Activated naive CD8-positive, alpha-beta T cell treated with anti-CD3 and anti-CD28 coated beads for 36 hours (primary cell): Measurements from ENCODE around the gene CGB8. TPM values are rescaled to one million over a fixed set of nuclear protein-coding genes. Genes with fewer than 3 reads are reported as not detected.

Experiments used
- DNase-seq: peaks from one replicate; pipeline ENCODE4 v3.0.0; 2021
- H3K27ac Mint-ChIP-seq: one replicate; pipeline ENCODE4 v1.8.0; 2022; ENCODE audit warnings: mild to moderate bottlenecking, moderate library complexity, mixed read lengths
- H3K27me3 Mint-ChIP-seq: one replicate; pipeline ENCODE4 v1.8.0; 2022; ENCODE audit warnings: mild to moderate bottlenecking, mixed read lengths
- H3K36me3 Mint-ChIP-seq: one replicate; pipeline ENCODE4 v1.8.0; 2021; ENCODE audit warnings: mild to moderate bottlenecking, mixed read lengths
- H3K4me1 Mint-ChIP-seq: one replicate; pipeline ENCODE4 v1.8.0; 2021; ENCODE audit warnings: mixed read lengths
- H3K4me3 Mint-ChIP-seq: one replicate; pipeline ENCODE4 v1.8.0; 2022; ENCODE audit warnings: mild to moderate bottlenecking, moderate library complexity, mixed read lengths
- H3K9me3 Mint-ChIP-seq: one replicate; pipeline ENCODE4 v1.8.0; 2022; ENCODE audit warnings: mixed read lengths
- total RNA-seq, 2 experiments: library from RNA; stranded (reverse); gene quantifications; one replicate each; pipeline ENCODE4 v1.2.3, GENCODE V29; 2021

CGB8 gene
- total RNA-seq, 2 experiments from 2014 or later: not detected

DNA sequence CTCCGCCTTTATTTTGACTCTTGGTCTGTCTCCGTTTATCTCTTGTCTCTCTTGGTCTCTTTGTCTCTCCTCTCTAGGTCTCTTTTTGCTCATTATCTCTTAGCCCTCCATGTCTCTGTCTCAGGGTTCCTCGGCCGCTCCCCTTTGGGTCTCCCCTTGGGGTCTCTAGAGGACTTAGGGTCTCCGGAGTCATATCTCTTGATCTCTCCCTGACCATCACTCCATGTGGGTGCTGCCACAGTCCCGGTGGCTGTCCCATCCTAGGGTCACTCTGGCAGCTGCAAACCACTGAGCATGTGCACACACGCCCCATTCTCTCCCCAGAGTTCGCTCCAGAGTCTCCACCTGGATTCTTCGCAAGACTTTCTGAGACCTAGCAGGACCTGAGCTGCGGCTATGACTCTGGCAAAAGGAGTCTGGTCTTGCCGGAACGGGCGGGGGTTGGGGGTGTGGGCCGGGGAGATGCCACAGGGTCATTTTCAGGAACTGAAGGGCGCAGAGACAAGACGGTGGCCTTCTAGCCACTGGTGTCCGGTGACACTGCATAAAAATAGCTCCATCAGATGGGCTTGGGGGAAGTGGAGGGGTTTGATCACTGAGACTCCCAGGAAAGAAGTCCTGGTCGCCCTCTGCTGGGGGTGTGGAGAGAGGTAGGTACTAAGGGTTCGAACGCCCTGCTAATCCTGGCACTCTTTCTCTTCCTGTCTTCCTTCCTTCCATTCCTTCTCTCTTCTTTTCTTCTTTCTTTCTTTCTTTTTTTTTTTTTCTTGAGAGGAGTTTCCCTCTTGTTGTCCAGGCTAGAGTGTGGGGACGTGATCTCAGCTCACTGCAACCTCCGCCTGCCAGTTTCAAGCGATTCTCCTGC is 24.8 kb upstream of the CGB8 start:
- Mint-ChIP-seq H3K9me3 (peaks cover 1% of the 10 kb centered on the region), H3K4me3 (no peak overlapping the region), H3K4me1 (peaks cover 10% of the 10 kb centered on the region), H3K27me3 (peaks cover 70% of the 10 kb centered on the region), H3K36me3 (peaks cover 2% of the 10 kb centered on the region), H3K27ac (no peak overlapping the region)
- no peak for DNase-seq

DNA sequence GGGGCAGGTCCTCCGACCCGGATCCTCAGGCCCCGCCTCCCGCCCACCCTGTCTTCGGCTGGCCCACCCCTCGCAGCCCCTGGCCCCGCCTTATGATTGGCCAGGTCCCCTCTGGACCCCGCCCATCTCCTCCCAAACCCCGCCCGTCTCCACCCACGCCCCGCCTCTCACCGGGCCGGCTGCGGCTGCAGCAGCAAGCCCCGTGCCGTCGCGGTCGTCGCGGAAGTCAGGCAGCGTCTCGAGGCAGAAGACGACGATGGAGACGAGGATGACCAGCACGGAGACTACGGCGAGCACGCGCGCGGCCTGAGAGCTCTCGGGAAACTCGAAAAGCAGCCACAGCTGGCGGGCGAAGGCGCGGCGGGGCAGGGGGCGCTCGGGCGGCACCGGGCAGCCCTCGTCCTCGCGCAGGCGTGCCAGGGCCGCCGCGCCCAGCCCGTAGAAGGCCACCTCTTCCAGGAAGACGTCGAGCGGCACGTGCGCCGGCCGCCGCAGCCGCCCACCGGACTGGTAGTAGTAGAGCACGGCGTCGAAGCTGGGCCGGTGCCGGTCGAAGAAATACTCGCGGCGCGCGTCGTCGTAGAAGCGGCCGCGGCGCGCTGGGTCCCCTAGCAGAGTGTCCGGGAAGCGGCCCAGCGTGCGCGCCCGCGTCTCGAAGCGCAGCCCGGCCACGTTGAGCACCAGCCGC is 23.1 kb upstream of the CGB8 start:
- no peak for DNase-seq
- Mint-ChIP-seq H3K27me3 (peaks cover 86% of the 10 kb centered on the region), H3K36me3 (peaks cover 2% of the 10 kb centered on the region), H3K9me3 (peaks cover 1% of the 10 kb centered on the region), H3K27ac (no peak overlapping the region), H3K4me3 (no peak overlapping the region), H3K4me1 (peaks cover 10% of the 10 kb centered on the region)

DNA sequence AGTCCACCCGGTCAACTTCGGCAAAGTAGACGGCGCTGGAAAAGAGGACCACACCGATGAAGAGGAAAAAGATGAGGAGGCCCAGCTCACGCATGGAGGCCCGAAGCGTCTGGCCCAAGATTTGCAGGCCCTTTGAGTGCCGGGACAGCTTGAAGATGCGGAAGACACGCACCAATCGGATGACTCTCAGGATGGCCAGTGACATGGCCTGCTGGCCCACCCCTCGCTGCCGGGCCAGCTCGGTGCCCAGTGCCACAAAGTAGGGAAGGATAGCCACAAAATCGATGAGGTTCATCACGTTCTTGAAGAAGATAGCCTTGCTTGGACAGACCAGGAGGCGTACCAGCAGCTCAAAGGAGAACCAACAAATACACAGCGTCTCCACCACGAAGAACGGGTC is 21.5 kb upstream of the CGB8 start:
- H3K4me3 Mint-ChIP-seq: no peak overlapping the region
- no peak for DNase-seq
- H3K27me3 Mint-ChIP-seq: peaks cover 90% of the 10 kb centered on the region
- H3K4me1 Mint-ChIP-seq: peaks cover 10% of the 10 kb centered on the region
- H3K36me3 Mint-ChIP-seq: peaks cover 2% of the 10 kb centered on the region
- H3K27ac Mint-ChIP-seq: no peak overlapping the region
- H3K9me3 Mint-ChIP-seq: peaks cover 1% of the 10 kb centered on the region

DNA sequence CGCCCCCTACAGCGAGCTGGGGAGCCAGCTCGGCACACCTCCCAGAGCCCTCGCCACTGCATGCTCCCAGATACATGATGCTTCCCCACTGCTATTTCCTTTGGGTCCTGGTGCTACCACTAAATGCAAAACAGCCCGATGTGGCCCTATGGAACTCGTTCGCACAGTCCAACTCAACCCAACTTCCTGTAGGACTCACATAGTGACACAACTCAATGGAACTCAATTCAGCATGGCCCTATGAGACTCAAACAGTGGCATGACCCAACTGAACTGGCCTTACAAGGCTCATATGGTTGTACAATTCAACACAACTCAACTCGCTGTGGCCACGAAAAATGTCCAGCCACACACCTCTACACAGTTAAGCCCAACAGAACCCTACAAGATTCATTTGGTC is 20.1 kb upstream of the CGB8 start:
- Mint-ChIP-seq H3K27me3 (peaks cover 89% of the 10 kb centered on the region), H3K27ac (no peak overlapping the region), H3K4me1 (peaks cover 10% of the 10 kb centered on the region), H3K9me3 (peaks cover 1% of the 10 kb centered on the region), H3K36me3 (peaks cover 2% of the 10 kb centered on the region), H3K4me3 (no peak overlapping the region)
- DNase-seq: no peak

DNA sequence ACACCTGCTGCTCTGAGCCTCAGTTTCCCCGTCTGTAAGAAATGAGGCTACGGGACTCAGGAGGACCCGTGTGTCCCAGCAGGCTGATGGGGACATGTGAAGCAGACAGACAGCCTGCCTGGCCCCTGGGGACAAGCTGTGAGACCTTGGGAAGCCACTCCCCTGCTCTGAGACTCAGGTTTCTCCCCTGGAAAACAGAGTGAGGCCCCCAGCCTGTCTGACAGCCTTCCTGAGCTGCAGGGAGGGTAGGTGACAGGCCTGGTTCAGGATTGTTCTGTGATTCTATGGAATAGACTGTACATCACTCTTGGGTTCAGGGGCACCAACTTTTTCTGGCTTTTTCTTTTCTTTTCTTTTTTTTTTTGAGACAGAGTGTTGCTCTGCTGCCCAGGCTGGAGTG is 18.6 kb upstream of the CGB8 start:
- Mint-ChIP-seq H3K4me3 (no peak overlapping the region), H3K4me1 (no peaks in the 10 kb centered on the region), H3K9me3 (no peaks in the 10 kb centered on the region), H3K27ac (no peak overlapping the region), H3K36me3 (no peaks in the 10 kb centered on the region), H3K27me3 (peaks cover 85% of the 10 kb centered on the region)
- no peak for DNase-seq

DNA sequence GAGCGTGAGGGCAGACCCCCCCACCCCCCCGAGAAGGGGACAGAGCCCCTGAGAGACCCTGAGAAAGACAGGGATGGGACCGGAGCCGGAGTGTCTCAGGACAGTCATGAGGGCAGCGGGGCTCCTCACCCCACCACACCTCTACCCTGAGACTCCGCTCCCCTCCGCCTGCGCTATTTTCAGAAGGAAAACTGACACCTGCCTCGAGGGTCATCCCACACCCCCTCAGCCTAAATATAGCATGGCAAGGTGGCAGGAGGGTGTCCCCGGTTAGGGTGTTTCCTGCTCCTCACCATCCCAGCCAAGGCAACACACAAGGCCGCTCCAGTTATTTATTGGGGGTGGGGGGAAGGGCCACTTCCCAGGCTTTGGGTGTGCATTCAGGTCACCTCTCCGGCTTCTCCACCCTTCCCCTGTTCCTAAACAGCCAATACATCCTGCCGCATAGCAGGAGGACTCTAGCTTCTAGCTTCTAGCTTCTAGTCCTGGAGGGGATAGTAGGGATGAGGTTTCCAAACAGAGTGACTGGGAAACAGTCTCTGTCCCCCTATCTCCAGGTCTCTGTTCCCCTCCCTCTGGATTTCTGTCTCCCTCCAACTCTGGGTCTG is 17.1 kb upstream of the CGB8 start:
- H3K9me3 Mint-ChIP-seq: no peaks in the 10 kb centered on the region
- no peaks in the 10 kb centered on the region for H3K36me3 Mint-ChIP-seq
- no peak for DNase-seq
- H3K4me3 Mint-ChIP-seq: no peak overlapping the region
- no peak overlapping the region for H3K27ac Mint-ChIP-seq
- H3K27me3 Mint-ChIP-seq: peaks cover 81% of the 10 kb centered on the region
- H3K4me1 Mint-ChIP-seq: no peaks in the 10 kb centered on the region

DNA sequence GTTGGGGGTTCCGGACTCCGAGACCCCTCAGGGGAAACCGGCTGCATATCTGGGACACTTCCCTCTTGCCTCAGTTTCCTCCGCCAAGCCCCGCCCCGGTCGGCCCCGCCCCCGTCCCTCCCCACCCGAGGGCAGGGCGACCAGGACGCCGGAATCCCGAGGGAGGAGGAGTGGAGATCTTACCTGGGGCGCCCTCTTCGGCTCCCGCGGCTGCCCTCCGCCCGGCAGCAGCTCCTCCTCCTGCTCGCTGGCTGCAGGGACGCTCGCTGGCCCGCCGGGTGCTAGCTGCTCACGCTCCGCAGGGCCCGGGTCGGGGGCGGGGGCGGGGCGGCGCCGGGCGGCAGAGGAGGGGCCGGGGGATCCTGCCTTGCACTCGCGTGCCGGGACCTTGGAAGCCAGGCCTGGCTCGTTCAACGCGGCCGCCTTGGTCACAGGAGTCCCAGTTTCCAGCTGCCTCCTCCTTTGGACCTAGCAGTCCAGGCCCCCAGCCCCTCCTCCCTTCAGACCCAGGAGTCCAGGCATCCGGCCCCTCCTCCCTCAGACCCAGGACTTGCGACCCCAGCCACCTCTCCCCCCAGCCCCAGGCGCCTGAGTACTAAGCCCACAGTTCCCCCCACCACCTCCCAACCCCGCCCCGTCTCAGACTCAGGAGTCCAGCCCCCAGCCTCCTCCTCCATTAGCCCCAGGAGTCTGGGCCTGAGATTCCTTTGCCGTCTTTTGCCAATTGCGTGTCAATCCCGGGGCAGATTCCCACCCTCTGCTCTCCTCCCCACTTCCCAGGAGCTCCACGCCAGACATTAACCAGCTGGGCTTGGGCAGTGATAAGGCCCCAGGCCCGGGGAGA is 16.1 kb upstream of the CGB8 start, which contains the start of gene NTF4:
Gene NTF4 (minus strand): TSS at position 51 of the 844 bp plus-strand sequence. CDS start 2,821 bp downstream, outside the sequence.
- Mint-ChIP-seq H3K36me3 (no peaks in the 10 kb centered on the region), H3K4me3 (no peak within 1 kb of the TSS), H3K27ac (no peak within 1 kb of the TSS), H3K4me1 (no peaks in the 10 kb centered on the region), H3K9me3 (no peaks in the 10 kb centered on the region), H3K27me3 (peaks cover 82% of the 10 kb centered on the region)
- DNase-seq: no peak

DNA sequence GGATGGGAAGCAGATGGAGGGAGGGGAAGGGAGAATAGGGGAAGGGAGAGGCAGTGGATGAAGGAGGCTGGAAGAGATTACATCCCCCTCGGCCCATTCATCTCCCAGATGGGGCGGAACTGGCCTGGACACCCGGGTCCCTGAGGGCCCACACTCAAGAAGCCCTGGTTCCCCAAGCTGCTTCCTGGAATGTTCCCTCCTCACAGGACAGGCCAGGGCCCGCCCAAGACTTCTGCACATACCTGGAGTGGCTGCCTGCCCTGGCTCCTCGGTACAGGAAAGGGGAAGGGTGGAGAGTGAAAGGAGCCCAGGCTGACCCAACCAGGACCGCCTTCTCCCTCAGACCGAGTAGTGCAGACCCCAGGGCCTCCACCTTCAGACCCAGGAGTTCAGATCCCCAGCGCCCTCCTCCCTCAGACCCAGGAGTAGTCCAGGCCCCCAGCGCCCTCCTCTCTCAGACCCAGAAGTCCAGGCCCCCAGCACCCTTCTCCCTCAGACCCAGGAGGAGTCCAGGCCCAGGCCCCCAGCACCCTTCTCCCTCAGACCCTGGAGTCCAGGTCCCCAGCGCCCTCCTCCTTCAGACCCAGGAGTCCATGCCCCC is 15.2 kb upstream of the CGB8 start:
- no peak for DNase-seq
- Mint-ChIP-seq H3K27ac (no peak overlapping the region), H3K4me1 (no peaks in the 10 kb centered on the region), H3K27me3 (peaks cover 84% of the 10 kb centered on the region), H3K4me3 (no peak overlapping the region), H3K9me3 (no peaks in the 10 kb centered on the region), H3K36me3 (no peaks in the 10 kb centered on the region)

DNA sequence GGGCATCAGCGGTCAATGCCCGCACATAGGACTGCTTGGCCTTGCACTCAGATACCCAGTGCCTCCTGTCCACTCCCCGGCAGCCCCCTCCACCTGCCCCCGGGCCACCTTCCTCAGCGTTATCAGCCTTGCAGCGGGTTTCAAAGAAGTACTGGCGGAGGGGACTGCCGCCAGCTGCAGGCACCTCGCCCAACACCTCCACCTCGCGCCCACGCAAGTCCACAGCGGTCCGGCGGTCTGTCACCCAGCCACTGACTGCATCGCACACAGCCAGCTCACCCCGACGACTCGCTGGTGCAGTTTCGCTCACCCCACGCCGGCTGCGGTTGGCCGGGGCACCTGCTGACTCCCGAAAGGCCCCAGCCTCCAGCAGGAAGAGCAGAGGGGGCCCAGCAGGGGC is 12.5 kb upstream of the CGB8 start:
- H3K9me3 Mint-ChIP-seq: no peaks in the 10 kb centered on the region
- H3K4me1 Mint-ChIP-seq: peaks cover 12% of the 10 kb centered on the region
- no peak overlapping the region for H3K27ac Mint-ChIP-seq
- H3K27me3 Mint-ChIP-seq: peaks cover 86% of the 10 kb centered on the region
- H3K4me3 Mint-ChIP-seq: no peak overlapping the region
- H3K36me3 Mint-ChIP-seq: no peaks in the 10 kb centered on the region
- peak; percentile 31 for DNase-seq

DNA sequence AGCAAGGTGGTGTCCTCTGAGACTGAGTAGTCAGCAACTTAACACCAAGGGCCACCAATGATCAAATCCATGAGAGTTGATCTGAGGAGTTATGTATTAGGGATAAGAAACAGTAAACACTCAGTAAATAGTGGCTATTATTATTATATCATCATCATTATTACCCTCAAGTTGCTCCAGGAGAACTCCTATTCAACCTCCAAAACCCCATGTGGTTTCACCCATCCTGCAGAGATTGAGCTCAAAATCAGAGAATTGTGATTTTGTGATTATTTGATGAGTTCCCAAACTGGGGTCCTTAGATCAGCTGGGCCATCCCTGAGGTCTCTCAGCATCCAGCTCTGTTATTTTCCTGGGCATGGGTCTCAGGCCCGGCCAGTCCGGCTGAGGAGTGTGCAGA is 12.1 kb upstream of the CGB8 start:
- H3K27ac Mint-ChIP-seq: no peak overlapping the region
- H3K4me3 Mint-ChIP-seq: no peak overlapping the region
- DNase-seq: no peak
- peaks cover 85% of the 10 kb centered on the region for H3K27me3 Mint-ChIP-seq
- no peaks in the 10 kb centered on the region for H3K9me3 Mint-ChIP-seq
- no peaks in the 10 kb centered on the region for H3K36me3 Mint-ChIP-seq
- H3K4me1 Mint-ChIP-seq: peaks cover 12% of the 10 kb centered on the region

DNA sequence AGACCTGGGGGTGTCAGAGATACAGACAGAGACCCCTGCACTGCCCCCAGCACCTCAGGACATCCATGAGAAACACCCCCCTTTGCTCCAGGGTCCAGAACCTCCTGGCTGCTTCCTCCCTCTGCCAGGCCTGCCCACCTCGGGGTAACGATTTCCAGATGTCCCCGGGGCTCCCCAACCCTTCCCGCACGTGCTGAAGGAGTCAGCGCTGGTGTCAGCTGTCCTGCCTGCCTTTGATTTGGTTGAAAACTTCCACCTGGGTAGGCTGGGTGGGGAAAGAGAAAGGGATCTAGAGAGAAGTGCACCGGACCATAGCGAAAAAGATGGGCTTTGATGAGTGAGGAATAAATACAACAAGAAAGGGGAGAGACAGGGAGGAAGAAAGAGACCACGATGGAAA is 10.1 kb upstream of the CGB8 start:
- H3K27me3 Mint-ChIP-seq: peaks cover 69% of the 10 kb centered on the region
- H3K27ac Mint-ChIP-seq: no peak overlapping the region
- no peak overlapping the region for H3K4me3 Mint-ChIP-seq

DNA sequence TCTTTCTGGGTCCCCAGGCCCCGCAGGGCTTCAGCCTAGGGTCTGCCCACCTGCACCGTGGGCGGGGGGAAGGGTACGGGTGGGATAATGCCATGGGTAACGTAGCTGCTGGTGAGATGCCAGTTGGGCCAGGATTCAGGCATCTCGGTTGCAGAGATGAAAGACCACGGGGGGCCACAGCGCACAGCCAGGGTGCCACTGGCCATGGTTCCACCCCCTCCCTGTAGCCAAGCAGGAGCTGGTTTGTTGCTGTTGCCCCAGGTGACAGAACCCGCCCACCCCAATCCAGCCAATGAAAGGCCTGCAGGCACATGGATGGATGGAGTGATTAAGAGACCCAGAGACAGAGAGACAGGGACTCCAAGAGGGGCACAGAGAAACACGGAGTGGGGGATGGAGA is 9.7 kb upstream of the CGB8 start:
- DNase-seq: peak; percentile 46
- Mint-ChIP-seq H3K4me3 (no peak overlapping the region), H3K27me3 (peaks cover 64% of the 10 kb centered on the region), H3K4me1 (peaks cover 12% of the 10 kb centered on the region), H3K9me3 (no peaks in the 10 kb centered on the region), H3K36me3 (no peaks in the 10 kb centered on the region), H3K27ac (no peak overlapping the region)

More for the DNA sequence above, 10.1 kb upstream of the CGB8 start:
- H3K36me3 Mint-ChIP-seq: no peaks in the 10 kb centered on the region
- DNase-seq: no peak
- H3K4me1 Mint-ChIP-seq: peaks cover 12% of the 10 kb centered on the region
- H3K9me3 Mint-ChIP-seq: no peaks in the 10 kb centered on the region

DNA sequence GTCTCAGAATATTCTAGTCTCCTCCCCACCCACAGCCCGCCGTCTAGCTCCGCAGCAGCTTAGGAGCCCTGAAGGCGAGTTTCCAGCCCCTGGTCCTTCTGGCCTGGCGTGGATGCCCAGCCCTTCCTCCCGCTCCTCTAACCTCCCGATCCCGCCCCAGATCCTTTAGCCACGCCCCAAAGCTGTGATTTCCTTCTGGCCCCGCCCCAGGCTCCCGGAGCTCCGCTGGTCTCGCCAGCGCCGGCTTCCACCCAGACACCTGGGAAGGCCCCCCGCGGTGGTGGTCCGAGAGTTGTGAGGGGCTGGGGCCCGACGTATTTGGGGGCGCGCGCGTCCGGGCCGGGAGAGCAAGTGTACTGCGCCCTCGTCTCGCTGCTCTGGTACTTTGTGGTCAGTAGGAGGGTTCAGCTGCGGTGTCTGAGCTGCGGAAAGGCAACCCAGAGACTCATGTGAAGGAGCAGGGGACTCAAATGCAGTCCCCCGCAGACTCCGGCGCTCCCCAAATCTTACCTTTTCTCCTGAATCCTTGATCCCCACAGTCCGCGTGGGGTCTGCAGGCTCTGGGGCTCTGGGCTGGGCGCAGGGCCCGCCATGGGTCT is 8.8 kb upstream of the CGB8 start, which contains the start of gene CGB7:
Gene CGB7 (minus strand): TSS at position 114 of the 599 bp plus-strand sequence. CDS start 2,374 bp downstream, outside the sequence.
- Mint-ChIP-seq H3K27ac (no peak within 1 kb of the TSS), H3K4me3 (peak within 1 kb of the TSS; percentile 63), H3K36me3 (no peaks in the 10 kb centered on the region), H3K27me3 (peaks cover 59% of the 10 kb centered on the region), H3K4me1 (peaks cover 12% of the 10 kb centered on the region), H3K9me3 (no peaks in the 10 kb centered on the region)
- peak; percentile 28 for DNase-seq
